NCI-H2107 (cell line): Measurements from ENCODE around the gene LRP2BP.
"Not testable (repeated sequence)": the region's sequence is repeated elsewhere in the genome, so short reads cannot be mapped to it uniquely, and the experiment has no call there.

Experiments
- DNase-seq: peaks from one replicate; lab custom pipeline; 2025; lab: John Stamatoyannopoulos, UW

The LRP2BP gene

GRCh38 chr4:185361872-185362271 is 33.9 kb downstream of the LRP2BP start:
- DNase-seq = no peak

GRCh38 chr4:185359767-185360446 is 35.8 kb downstream of the LRP2BP start:
- DNase-seq = no peak

GRCh38 chr4:185358959-185359358 is 36.8 kb downstream of the LRP2BP start:
- DNase-seq = no peak

- no peak for DNase-seq
Measured at GRCh38 chr4:185358514-185358913, 37.2 kb downstream of the LRP2BP start.

GRCh38 chr4:185357733-185358440 is 37.8 kb downstream of the LRP2BP start:
- no peak for DNase-seq

GRCh38 chr4:185357211-185357610 is 38.5 kb downstream of the LRP2BP start:
- no peak for DNase-seq

GRCh38 chr4:185352741-185353140 is 43.0 kb downstream of the LRP2BP start:
- DNase-seq = no peak

- no peak for DNase-seq
Measured at GRCh38 chr4:185352202-185352601, 43.5 kb downstream of the LRP2BP start.

GRCh38 chr4:185351691-185352090 is 44.0 kb downstream of the LRP2BP start:
- DNase-seq = no peak

GRCh38 chr4:185346975-185347601 is 48.6 kb downstream of the LRP2BP start:
- DNase-seq = no peak

- no peak for DNase-seq
Measured at GRCh38 chr4:185344743-185345538, 50.8 kb downstream of the LRP2BP start.

GRCh38 chr4:185343726-185344581 is 51.8 kb downstream of the LRP2BP start:
- DNase-seq = no peak

- no peak for DNase-seq
Measured at GRCh38 chr4:185341841-185342240, 53.9 kb downstream of the LRP2BP start.

GRCh38 chr4:185341377-185341776 is 54.3 kb downstream of the LRP2BP start:
- DNase-seq = no peak

- DNase-seq = no peak
Measured at GRCh38 chr4:185339941-185340340, 55.8 kb downstream of the LRP2BP start.

- DNase-seq = no peak
Measured at GRCh38 chr4:185335579-185335978, 60.1 kb downstream of the LRP2BP start.

- no peak for DNase-seq
Measured at GRCh38 chr4:185334326-185334725, 61.4 kb downstream of the LRP2BP start.

- DNase-seq = no peak
Measured at GRCh38 chr4:185332575-185333464, 62.9 kb downstream of the LRP2BP start.

GRCh38 chr4:185329879-185330510 is 65.7 kb downstream of the LRP2BP start:
- DNase-seq = not testable (repeated sequence)

GRCh38 chr4:185328586-185328985 is 67.1 kb downstream of the LRP2BP start:
- no peak for DNase-seq
